H1 (cell line): ENCODE data around the gene GMCL2.

Source experiments
- CTCF ChIP-seq, 3 experiments: IDR thresholded peaks; 1 replicate in 2 of 3; 2 replicates in 1 of 3; pipeline versions ENCODE4 v1.5.1 to v1.6.1; 2011; ENCODE audit warnings: low read length in 3 of 3, mild to moderate bottlenecking in 3 of 3, inconsistent platforms in 2 of 3, low read depth in 1 of 3, moderate library complexity in 1 of 3; ENCODE audit not compliant: insufficient read depth in 1 of 3; ENCODE audit errors: control extremely low read depth in 1 of 3
- E2F6 ChIP-seq: IDR thresholded peaks from 2 replicates; pipeline ENCODE4 v1.6.1; 2012; ENCODE audit warnings: inconsistent platforms
- EP300 ChIP-seq, 2 experiments: IDR thresholded peaks; 1 replicate in 1 of 2; 2 replicates in 1 of 2; pipeline ENCODE4 v1.6.1; 2011 to 2012; ENCODE audit warnings: low read depth in 2 of 2, low read length in 2 of 2, mild to moderate bottlenecking in 2 of 2, borderline replicate concordance in 1 of 2, inconsistent platforms in 1 of 2, moderate library complexity in 1 of 2
- EZH2 ChIP-seq: fragments of 200-600 bp; sonication (generic); IDR thresholded peaks from 2 replicates; pipeline ENCODE4 v1.7.1; 2012; ENCODE audit warnings: low read depth, mild to moderate bottlenecking, moderate library complexity, low read length, inconsistent platforms; ENCODE audit not compliant: severe bottlenecking
- MAFK ChIP-seq: IDR thresholded peaks from 2 replicates; pipeline ENCODE4 v1.6.1; 2012; ENCODE audit warnings: low read depth, mild to moderate bottlenecking, improper control_type of control experiment, low read length
- POLR2A ChIP-seq, 2 experiments: IDR thresholded peaks; 1 replicate in 1 of 2; 2 replicates in 1 of 2; pipeline ENCODE4 v1.6.1; 2011; ENCODE audit warnings: low read depth in 2 of 2, low read length in 2 of 2, mild to moderate bottlenecking in 2 of 2; ENCODE audit errors: control extremely low read depth in 1 of 2
- POLR2AphosphoS5 ChIP-seq: IDR thresholded peaks from 2 replicates; pipeline ENCODE4 v1.6.1; 2011; ENCODE audit warnings: low read depth, low read length
- TCF12 ChIP-seq: IDR thresholded peaks from 2 replicates; pipeline ENCODE4 v1.6.1; 2011; ENCODE audit warnings: low read depth, mild to moderate bottlenecking, low read length
- YY1 ChIP-seq: IDR thresholded peaks from 2 replicates; pipeline ENCODE4 v1.6.1; 2011; ENCODE audit warnings: low read depth, mild to moderate bottlenecking, low read length

- TF ChIP-seq CTCF (IDR thresholded peaks at IDR 0.05; ENCODE audit: control extremely low read depth in 1 of 3, insufficient read depth in 1 of 3, low read depth in 1 of 3, low read length in 3 of 3) (no peak), EZH2 (no peak), YY1 (no peak), E2F6 (no peak), MAFK (no peak), POLR2A (IDR thresholded peaks at IDR 0.05; ENCODE audit: control extremely low read depth in 1 of 2, low read depth in 2 of 2, low read length in 2 of 2) (no peak), EP300 (IDR thresholded peaks at IDR 0.05; ENCODE audit: borderline replicate concordance in 1 of 2, low read depth in 2 of 2, low read length in 2 of 2) (no peak), TCF12 (no peak), POLR2AphosphoS5 (no peak)
These were observed at the start of gene GMCL2 for GRCh38 chr5:178187014-178187413.
